Prostate gland (tissue), 2 donors: ENCODE data around the gene CLASP2.

ENCODE experiments used
- POLR2A ChIP-seq: fragments of 450-650 bp; IDR thresholded peaks from one replicate; pipeline ENCODE4 v1.6.1; 2016; ENCODE audit warnings: antibody characterized with exemption, mild to moderate bottlenecking
- POLR2AphosphoS5 ChIP-seq: sonication (generic); formaldehyde crosslinking; IDR thresholded peaks from one replicate; pipeline ENCODE4 v1.6.1; 2017; ENCODE audit warnings: antibody characterized with exemption
- TF ChIP-seq, protein P1 (sequence below), 4 experiments: fragments of 200-600 bp in 2 of 4; fragments of 450-650 bp in 2 of 4; sonication (generic) in 2 of 4; IDR thresholded peaks; 1 replicate in 3 of 4; 2 replicates in 1 of 4; pipeline ENCODE4 v1.5.1; 2016 to 2019; ENCODE audit warnings: antibody characterized with exemption in 4 of 4, mild to moderate bottlenecking in 2 of 4, moderate library complexity in 2 of 4

DNA sequence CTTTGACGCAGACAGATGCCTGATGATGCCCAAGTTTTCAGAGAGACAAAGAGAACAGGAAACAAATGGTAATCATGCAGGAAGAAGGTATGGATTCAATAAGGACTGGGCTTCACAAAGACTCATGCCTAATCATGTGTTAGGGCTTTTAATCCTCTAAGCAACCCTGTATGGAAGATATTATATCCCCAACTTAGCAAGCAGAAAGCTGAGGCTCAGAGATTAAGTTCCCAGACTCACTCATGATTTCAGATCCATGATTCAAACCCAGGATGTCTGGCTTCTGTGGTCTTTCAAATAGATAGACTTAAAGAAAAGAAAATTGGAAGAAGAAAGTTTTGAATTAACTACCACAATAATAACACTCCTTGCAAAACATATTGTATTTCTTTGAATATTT lies 4.1 kb upstream of the CLASP2 start:
- TF ChIP-seq POLR2AphosphoS5 (no peak), POLR2A (no peak)
- TF ChIP-seq, protein P1, sequence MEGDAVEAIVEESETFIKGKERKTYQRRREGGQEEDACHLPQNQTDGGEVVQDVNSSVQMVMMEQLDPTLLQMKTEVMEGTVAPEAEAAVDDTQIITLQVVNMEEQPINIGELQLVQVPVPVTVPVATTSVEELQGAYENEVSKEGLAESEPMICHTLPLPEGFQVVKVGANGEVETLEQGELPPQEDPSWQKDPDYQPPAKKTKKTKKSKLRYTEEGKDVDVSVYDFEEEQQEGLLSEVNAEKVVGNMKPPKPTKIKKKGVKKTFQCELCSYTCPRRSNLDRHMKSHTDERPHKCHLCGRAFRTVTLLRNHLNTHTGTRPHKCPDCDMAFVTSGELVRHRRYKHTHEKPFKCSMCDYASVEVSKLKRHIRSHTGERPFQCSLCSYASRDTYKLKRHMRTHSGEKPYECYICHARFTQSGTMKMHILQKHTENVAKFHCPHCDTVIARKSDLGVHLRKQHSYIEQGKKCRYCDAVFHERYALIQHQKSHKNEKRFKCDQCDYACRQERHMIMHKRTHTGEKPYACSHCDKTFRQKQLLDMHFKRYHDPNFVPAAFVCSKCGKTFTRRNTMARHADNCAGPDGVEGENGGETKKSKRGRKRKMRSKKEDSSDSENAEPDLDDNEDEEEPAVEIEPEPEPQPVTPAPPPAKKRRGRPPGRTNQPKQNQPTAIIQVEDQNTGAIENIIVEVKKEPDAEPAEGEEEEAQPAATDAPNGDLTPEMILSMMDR (IDR thresholded peaks at IDR 0.05): no peak
